Stimulated activated CD4-positive, alpha-beta T cell treated with anti-CD3 and anti-CD28 coated beads, Interleukin-2, amount 100 ng/mL, for 4 hours (primary cell): ENCODE results near the gene CABLES2.

ENCODE experiments used
- DNase-seq: peaks from one replicate; pipeline ENCODE4 v3.0.0-alpha.2; 2020; ENCODE audit warnings: low read depth

Gene CABLES2

GRCh38 chr20:62405108-62405980 lies 1.7 kb downstream of the CABLES2 start:
- no peak for DNase-seq

- DNase-seq, result no peak
Observed at GRCh38 chr20:62404761-62405107, 2.4 kb downstream of the CABLES2 start.

- no peak for DNase-seq
Observed at GRCh38 chr20:62404112-62404665, 2.9 kb downstream of the CABLES2 start.

- DNase-seq, result no peak
Observed at GRCh38 chr20:62403331-62403730, 3.8 kb downstream of the CABLES2 start.

GRCh38 chr20:62402456-62403150 lies 4.5 kb downstream of the CABLES2 start:
- DNase-seq, result no peak

GRCh38 chr20:62401331-62401779 lies 5.7 kb downstream of the CABLES2 start:
- no peak for DNase-seq

GRCh38 chr20:62400541-62400940 lies 6.5 kb downstream of the CABLES2 start:
- no peak for DNase-seq

- no peak for DNase-seq
Observed at GRCh38 chr20:62400021-62400420, 7.1 kb downstream of the CABLES2 start.

- no peak for DNase-seq
Observed at GRCh38 chr20:62398120-62398821, 8.8 kb downstream of the CABLES2 start.

- DNase-seq, result no peak
Observed at GRCh38 chr20:62396367-62397239, 10.5 kb downstream of the CABLES2 start.

GRCh38 chr20:62395311-62396242 lies 11.5 kb downstream of the CABLES2 start:
- DNase-seq, result no peak

GRCh38 chr20:62394248-62395245 lies 12.5 kb downstream of the CABLES2 start:
- DNase-seq, result no peak

GRCh38 chr20:62393830-62394229 lies 13.3 kb downstream of the CABLES2 start:
- no peak for DNase-seq

- no peak for DNase-seq
Observed at GRCh38 chr20:62393335-62393665, 13.8 kb downstream of the CABLES2 start.

- no peak for DNase-seq
Observed at GRCh38 chr20:62392621-62393334, 14.3 kb downstream of the CABLES2 start.

GRCh38 chr20:62392077-62392418 lies 15.0 kb downstream of the CABLES2 start:
- DNase-seq, result no peak

GRCh38 chr20:62391165-62392076 lies 15.7 kb downstream of the CABLES2 start:
- no peak for DNase-seq
